Measurements from ENCODE around the gene UBE2R2.

Gene UBE2R2

GRCh38 chr9:33885948-33886347 lies 69.0 kb downstream of the UBE2R2 start:
- no peak for DNase-seq

GRCh38 chr9:33893861-33894260 lies 76.9 kb downstream of the UBE2R2 start:
- no peak for DNase-seq

- no peak for DNase-seq
Measured at GRCh38 chr9:33894316-33894715, 77.4 kb downstream of the UBE2R2 start.

- DNase-seq, result no peak
Measured at GRCh38 chr9:33903157-33903780, 86.3 kb downstream of the UBE2R2 start.

- no peak for DNase-seq
Measured at GRCh38 chr9:33905137-33905536, 88.2 kb downstream of the UBE2R2 start.

- DNase-seq, result no peak
Measured at GRCh38 chr9:33906769-33907168, 89.8 kb downstream of the UBE2R2 start.

GRCh38 chr9:33907347-33907746 lies 90.4 kb downstream of the UBE2R2 start:
- no peak for DNase-seq

GRCh38 chr9:33908114-33908513 lies 91.2 kb downstream of the UBE2R2 start:
- no peak for DNase-seq

GRCh38 chr9:33908749-33909148 lies 91.8 kb downstream of the UBE2R2 start:
- DNase-seq, result no peak

- no peak for DNase-seq
Measured at GRCh38 chr9:33913541-33913940, 96.6 kb downstream of the UBE2R2 start.

- no peak for DNase-seq
Measured at GRCh38 chr9:33914887-33915628, 98.1 kb downstream of the UBE2R2 start.

- no peak for DNase-seq
Measured at GRCh38 chr9:33917036-33917435, 100.1 kb downstream of the UBE2R2 start.

GRCh38 chr9:33919276-33919897 lies 102.4 kb downstream of the UBE2R2 start:
- DNase-seq, result no peak

- DNase-seq, result peak; percentile 19
Measured at GRCh38 chr9:33921967-33922895, 105.3 kb downstream of the UBE2R2 start.

- DNase-seq, result no peak
Measured at GRCh38 chr9:33923079-33923478, 106.1 kb downstream of the UBE2R2 start.

GRCh38 chr9:33923998-33924701 lies 107.2 kb downstream of the UBE2R2 start:
- no peak for DNase-seq

- peak; percentile 24 for DNase-seq
Measured at GRCh38 chr9:33924978-33925797, 108.2 kb downstream of the UBE2R2 start.

- no peak for DNase-seq
Measured at GRCh38 chr9:33926746-33927485, 110.0 kb downstream of the UBE2R2 start.

GRCh38 chr9:33927694-33928093 lies 110.7 kb downstream of the UBE2R2 start:
- DNase-seq, result no peak

- no peak for DNase-seq
Measured at GRCh38 chr9:33931326-33931725, 114.4 kb downstream of the UBE2R2 start.
